K562 (cell line): ENCODE results near the gene LYPD5. TPM values are rescaled to one million over a fixed set of nuclear protein-coding genes. Genes with fewer than 3 reads are reported as not detected.

Source experiments
- ATAC-seq: fragments of 200-7000 bp; cut with Tn5 transposase; 3 replicates; pipeline ENCODE4 v1.9.1; 2020; ENCODE audit warnings: moderate library complexity
- BruUV-seq: library from RNA; stranded (reverse); fragments of 400-500 nt; replicated peaks from 2 replicates; lab custom pipeline; 2021; lab: Mats Ljungman, UMichigan
- CTCF ChIA-PET: fragments of 300-600 bp; formaldehyde crosslinking; extraction: SDS; loops from one replicate; lab custom pipeline; 2021; ENCODE audit warnings: low intra/inter-chr PET ratio; lab: Yijun Ruan, JAX
- POLR2A ChIA-PET: fragments of 300-600, 350-650 bp; sonication (Branson Sonifier 250); formaldehyde crosslinking; extraction: SDS; loops from one replicate; lab custom pipeline; 2021; ENCODE audit warnings: antibody characterized with exemption, inconsistent platforms; lab: Yijun Ruan, JAX
- DNase-seq, 4 experiments: peaks; one replicate each; pipeline versions ENCODE4 v3.0.0 to v3.0.0-alpha.2; 2011 to 2018; ENCODE audit warnings: low spot score in 3 of 4, mixed read lengths in 3 of 4; ENCODE audit errors: extremely low read depth in 1 of 4
- FAIRE-seq: peaks from 2 replicates; lab custom pipeline; 2011; peaks lifted over from hg19 to GRCh38; lab: Jason Lieb, UNC
- H2AFZ ChIP-seq: 2 replicates; pipeline ENCODE4 v1.6.0; 2011; ENCODE audit warnings: low read depth, low read length, control low read depth, inconsistent platforms
- H3K27ac ChIP-seq: fragments of 200-600 bp; 3 replicates; pipeline ENCODE4 v1.8.0; 2011; ENCODE audit warnings: low read depth, mild to moderate bottlenecking, control low read depth, inconsistent platforms, low read length, moderate library complexity, mixed read lengths; ENCODE audit errors: extremely low read depth
- H3K27me3 ChIP-seq, 2 experiments: fragments of 300-600 bp in 1 of 2; 2 replicates in 1 of 2; 3 replicates in 1 of 2; pipeline versions ENCODE4 v1.6.0 to v1.8.0; 2011; ENCODE audit warnings: inconsistent platforms in 2 of 2, low read length in 2 of 2, mild to moderate bottlenecking in 1 of 2, mixed read lengths in 1 of 2, moderate library complexity in 1 of 2; ENCODE audit not compliant: control insufficient read depth in 2 of 2, insufficient read depth in 2 of 2
- H3K36me3 ChIP-seq: fragments of 300-600 bp; 3 replicates; pipeline ENCODE4 v1.8.0; 2011; ENCODE audit warnings: mild to moderate bottlenecking, low read length, inconsistent platforms; ENCODE audit not compliant: control insufficient read depth, insufficient read depth
- H3K4me1 ChIP-seq, 2 experiments: fragments of 200-600 bp in 1 of 2; replicated peaks in 1 of 2; 2 replicates in 1 of 2; 3 replicates in 1 of 2; pipeline versions ENCODE4 v1.5.1 to v1.8.0; 2011; ENCODE audit warnings: inconsistent platforms in 2 of 2, low read length in 2 of 2, mild to moderate bottlenecking in 1 of 2, mixed read lengths in 1 of 2, moderate library complexity in 1 of 2; ENCODE audit not compliant: control insufficient read depth in 2 of 2, insufficient read depth in 2 of 2
- H3K4me2 ChIP-seq: 2 replicates; pipeline ENCODE4 v1.6.1; 2011; ENCODE audit warnings: low read length, control low read depth, inconsistent platforms, mixed read lengths; ENCODE audit not compliant: insufficient read depth
- H3K4me3 ChIP-seq: fragments of 200-600 bp; sonication (generic), shearing (Covaris generic); 2 replicates; pipeline ENCODE4 v1.5.1; 2016; ENCODE audit warnings: control low read depth, inconsistent platforms
- H3K79me2 ChIP-seq: fragments of 200-600 bp; 3 replicates; pipeline ENCODE4 v1.8.0; 2011; ENCODE audit warnings: low read length, inconsistent platforms; ENCODE audit not compliant: control insufficient read depth, insufficient read depth
- H3K9ac ChIP-seq, 2 experiments: 2 replicates each; pipeline versions ENCODE4 v1.6.0 to v1.6.1; 2011; ENCODE audit warnings: low read depth in 2 of 2, low read length in 2 of 2, control low read depth in 1 of 2, inconsistent platforms in 1 of 2, mild to moderate bottlenecking in 1 of 2, mixed read lengths in 1 of 2; ENCODE audit not compliant: insufficient read depth in 1 of 2
- H3K9me1 ChIP-seq: one replicate; pipeline ENCODE4 v1.6.0; 2011; ENCODE audit warnings: inconsistent platforms, mild to moderate bottlenecking, low read length, moderate library complexity; ENCODE audit not compliant: control insufficient read depth, insufficient read depth
- H3K9me3 ChIP-seq: replicated peaks from 2 replicates; pipeline ENCODE4 v1.5.1; 2011; ENCODE audit warnings: low read depth, low read length, inconsistent platforms; ENCODE audit not compliant: control insufficient read depth, insufficient read depth
- H4K20me1 ChIP-seq: replicated peaks from 2 replicates; pipeline ENCODE4 v1.6.1; 2011; ENCODE audit warnings: low read length, inconsistent platforms, mixed read lengths; ENCODE audit not compliant: control insufficient read depth, insufficient read depth
- FOXK2 ChIP-seq, 2 experiments: fragments of 450-650 bp; IDR thresholded peaks in 1 of 2; conservative IDR thresholded peaks in 1 of 2; 2 replicates each; pipeline ENCODE4 v1.6.1; 2016; ENCODE audit warnings: low read depth in 2 of 2, mild to moderate bottlenecking in 1 of 2
- GTF2E2 ChIP-seq: fragments of 200-800 bp; sonication (Bioruptor generic); IDR thresholded peaks from 2 replicates; pipeline ENCODE4 v1.6.1; 2016; ENCODE audit warnings: missing genetic modification characterization, missing compliant biosample characterization
- HIVEP1 ChIP-seq: fragments of 250-450 bp; sonication (Bioruptor Pico); IDR thresholded peaks from 2 replicates; pipeline ENCODE4 v1.4.0; 2020; ENCODE audit warnings: mild to moderate bottlenecking
- HLTF ChIP-seq: fragments of 450-650 bp; IDR thresholded peaks from 2 replicates; pipeline ENCODE4 v1.6.1; 2016
- MED1 ChIP-seq: sonication (generic); formaldehyde crosslinking; IDR thresholded peaks from 2 replicates; pipeline ENCODE4 v1.8.1; 2023; ENCODE audit warnings: missing genetic modification reagents, borderline replicate concordance
- SAP30 ChIP-seq: fragments of 200-600 bp; sonication (generic); IDR thresholded peaks from 2 replicates; pipeline ENCODE4 v1.6.1; 2012; ENCODE audit warnings: borderline replicate concordance, low read depth, mild to moderate bottlenecking, moderate library complexity, low read length, control low read depth, inconsistent platforms; ENCODE audit not compliant: insufficient read depth, poor library complexity, severe bottlenecking
- SMAD2 ChIP-seq: fragments of 150-350 bp; IDR thresholded peaks from 2 replicates; pipeline ENCODE4 v1.6.1; 2014; ENCODE audit warnings: low read depth, mild to moderate bottlenecking, low read length
- SNIP1 ChIP-seq: fragments of 450-650 bp; IDR thresholded peaks from 2 replicates; pipeline ENCODE4 v1.7.1; 2017; ENCODE audit warnings: low read depth, mild to moderate bottlenecking
- TEAD1 ChIP-seq, 2 experiments: fragments of 450-650 bp in 1 of 2; sonication (generic) in 1 of 2; formaldehyde crosslinking; IDR thresholded peaks; 2 replicates each; pipeline versions ENCODE4 v1.4.0 to v1.8.0; 2020 to 2022; ENCODE audit warnings: mild to moderate bottlenecking in 2 of 2, missing genetic modification reagents in 1 of 2
- ZNF124 ChIP-seq: sonication (generic); formaldehyde crosslinking; IDR thresholded peaks from 2 replicates; pipeline ENCODE4 v1.8.1; 2022; ENCODE audit warnings: missing genetic modification reagents
- ZNF77 ChIP-seq: fragments of 250-450 bp; sonication (Bioruptor Pico); IDR thresholded peaks from 2 replicates; pipeline ENCODE4 v1.5.0; 2020
- ZNF780A ChIP-seq: fragments of 250-450 bp; sonication (Bioruptor Pico); IDR thresholded peaks from 2 replicates; pipeline ENCODE4 v1.5.0; 2021; ENCODE audit warnings: mild to moderate bottlenecking
- WGBS: fragments of 100-300 bp; shearing (Covaris generic); methylation state at CpG from one replicate; pipeline ENCODE4 v1.1.6; 2016; ENCODE audit warnings: low coverage, mixed read lengths; ENCODE audit not compliant: insufficient coverage; ENCODE audit errors: missing lambda C conversion rate; 5-methylcytosine and 5-hydroxymethylcytosine counted together
- in situ Hi-C: fragments of 300-500 bp; cut with MboI; formaldehyde crosslinking; loops from 4 replicates; pipeline ENCODE4 v1.15.0; 2018; ENCODE audit warnings: inconsistent platforms, mixed read lengths
- intact Hi-C: fragments of 100-400 bp; cut with micrococcal nuclease; formaldehyde crosslinking; loops from 2 replicates; pipeline ENCODE4 v1.14.2; 2022
- polyA plus RNA-seq, 8 experiments: library from polyadenylated mRNA; depleted of rRNA in 4 of 8; stranded (reverse) in 5 of 8; unstranded in 3 of 8; fragments of >200 nt; fragmentation: Nextera tagmentation in 2 of 8; fragmentation: Illumina TruSeq in 1 of 8; extraction: Ambion mirVana in 2 of 8; extraction: Trizol in 1 of 8; gene quantifications; 2 replicates each; pipeline versions ENCODE4 v1.2.1 to v1.2.3, GENCODE V29; 2011 to 2014; ENCODE audit warnings: inconsistent platforms in 1 of 8, missing spikeins in 1 of 8
- total RNA-seq, 7 experiments: library from RNA; depleted of rRNA in 6 of 7; stranded (reverse); fragments of >200 nt in 6 of 7; fragmentation: Illumina TruSeq in 2 of 7; extraction: Trizol in 2 of 7; gene quantifications; 2 replicates each; pipeline versions ENCODE4 v1.2.1 to v1.2.3, GENCODE V29; 2011 to 2021; ENCODE audit warnings: low replicate concordance in 1 of 7
- TF ChIP-seq, protein P1 (sequence below), 2 experiments: fragments of 250-450 bp in 1 of 2; fragments of 450-650 bp in 1 of 2; sonication (Bioruptor Pico) in 1 of 2; IDR thresholded peaks; 2 replicates each; pipeline versions ENCODE4 v1.6.1 to v1.8.0; 2016 to 2021; ENCODE audit warnings: mild to moderate bottlenecking in 2 of 2, moderate library complexity in 2 of 2, missing compliant biosample characterization in 1 of 2, missing genetic modification characterization in 1 of 2
- TF ChIP-seq, protein P2 (sequence below): IDR thresholded peaks from 2 replicates; pipeline ENCODE4 v1.6.1; 2011; ENCODE audit warnings: borderline replicate concordance, low read depth, mild to moderate bottlenecking, moderate library complexity, low read length; ENCODE audit not compliant: insufficient read depth, poor library complexity, severe bottlenecking
- TF ChIP-seq, protein P3 (sequence below): fragments of 250-450 bp; sonication (Bioruptor Pico); IDR thresholded peaks from 2 replicates; pipeline ENCODE4 v1.6.1; 2021; ENCODE audit warnings: mild to moderate bottlenecking
- TF ChIP-seq, protein P4 (sequence below), 3 experiments: fragments of 200-800 bp in 1 of 3; fragments of 250-450 bp in 1 of 3; fragments of 450-650 bp in 1 of 3; sonication (Bioruptor Pico) in 1 of 3; sonication (Bioruptor generic) in 1 of 3; formaldehyde crosslinking in 1 of 3; IDR thresholded peaks; 2 replicates each; pipeline versions ENCODE4 v1.6.1 to v1.8.0; 2016 to 2022; ENCODE audit warnings: mild to moderate bottlenecking in 2 of 3, missing genetic modification characterization in 2 of 3, missing compliant biosample characterization in 1 of 3, moderate library complexity in 1 of 3

The LYPD5 gene
- total and polyA plus RNA-seq, 9 of the 15 experiments (the other 6 are each of a cell fraction or from before 2014, with no cell fraction given), result 0.03 to 0.22 (median 0.10) TPM; not detected in 3

DNA sequence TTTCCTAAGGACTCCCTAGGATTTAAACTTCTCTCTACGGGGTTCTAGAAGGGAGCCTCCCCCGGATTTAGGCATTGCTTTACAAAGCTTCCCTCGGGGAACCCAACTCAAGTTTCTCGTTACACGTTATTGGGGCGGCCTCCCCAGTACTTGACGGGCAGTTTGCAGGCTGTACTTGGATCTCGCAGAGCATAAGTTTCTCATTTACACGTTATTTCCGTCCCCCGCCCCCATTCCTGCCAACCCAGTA lies 48.1 kb downstream of the LYPD5 start:
- Histone ChIP-seq H3K4me2 (peak overlapping the region; percentile 93), H3K4me3 (peak overlapping the region; percentile 70), H3K9ac (peak overlapping the region; percentile 99 to 100), H4K20me1 (no peaks in the 10 kb centered on the region), H3K4me1 (peaks cover 36 to 37% of the 10 kb centered on the region in 2 experiments), H3K27me3 (no peaks in the 10 kb centered on the region), H3K9me1 (no peaks in the 10 kb centered on the region), H3K9me3 (no peaks in the 10 kb centered on the region), H2AFZ (peak overlapping the region; percentile 77), H3K36me3 (peaks cover 42% of the 10 kb centered on the region), H3K27ac (peak overlapping the region; percentile 100), H3K79me2 (peaks cover 54% of the 10 kb centered on the region)
- POLR2A ChIA-PET, result interaction anchor here (0.6 to 8.6 kb wide), 7 partner anchors 8 to 43 kb away, joined by 3 to 71 read pairs (median 5); no protein-coding TSS in a partner anchor
- TSS peak; percentile 78 for BruUV-seq
- intact Hi-C loops (no loop called here), in situ Hi-C loops (no loop called here)
- DNase-seq (no peak), ATAC-seq (no peak), FAIRE-seq (no peak)
- CTCF ChIA-PET, result interaction anchor here (1.6 kb wide), 1 partner anchor 32 kb away, joined by 3 read pairs; no protein-coding TSS in a partner anchor
- 2% methylated on average over 11 of the region's 11 CpGs for WGBS
- TF ChIP-seq, protein P1, sequence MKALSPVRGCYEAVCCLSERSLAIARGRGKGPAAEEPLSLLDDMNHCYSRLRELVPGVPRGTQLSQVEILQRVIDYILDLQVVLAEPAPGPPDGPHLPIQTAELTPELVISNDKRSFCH (CRISPR knock-in tag; IDR thresholded peaks at IDR 0.05), result no peak
- TF ChIP-seq, protein P1 (tag; IDR thresholded peaks at IDR 0.05), result no peak
- TF ChIP-seq SMAD2, result no peak
- no peak for TF ChIP-seq ZNF780A
- TF ChIP-seq, protein P2, sequence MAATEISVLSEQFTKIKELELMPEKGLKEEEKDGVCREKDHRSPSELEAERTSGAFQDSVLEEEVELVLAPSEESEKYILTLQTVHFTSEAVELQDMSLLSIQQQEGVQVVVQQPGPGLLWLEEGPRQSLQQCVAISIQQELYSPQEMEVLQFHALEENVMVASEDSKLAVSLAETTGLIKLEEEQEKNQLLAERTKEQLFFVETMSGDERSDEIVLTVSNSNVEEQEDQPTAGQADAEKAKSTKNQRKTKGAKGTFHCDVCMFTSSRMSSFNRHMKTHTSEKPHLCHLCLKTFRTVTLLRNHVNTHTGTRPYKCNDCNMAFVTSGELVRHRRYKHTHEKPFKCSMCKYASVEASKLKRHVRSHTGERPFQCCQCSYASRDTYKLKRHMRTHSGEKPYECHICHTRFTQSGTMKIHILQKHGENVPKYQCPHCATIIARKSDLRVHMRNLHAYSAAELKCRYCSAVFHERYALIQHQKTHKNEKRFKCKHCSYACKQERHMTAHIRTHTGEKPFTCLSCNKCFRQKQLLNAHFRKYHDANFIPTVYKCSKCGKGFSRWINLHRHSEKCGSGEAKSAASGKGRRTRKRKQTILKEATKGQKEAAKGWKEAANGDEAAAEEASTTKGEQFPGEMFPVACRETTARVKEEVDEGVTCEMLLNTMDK, result no peak
- no peak for TF ChIP-seq TEAD1 (CRISPR knock-in tag; IDR thresholded peaks at IDR 0.05)
- TF ChIP-seq, protein P3, sequence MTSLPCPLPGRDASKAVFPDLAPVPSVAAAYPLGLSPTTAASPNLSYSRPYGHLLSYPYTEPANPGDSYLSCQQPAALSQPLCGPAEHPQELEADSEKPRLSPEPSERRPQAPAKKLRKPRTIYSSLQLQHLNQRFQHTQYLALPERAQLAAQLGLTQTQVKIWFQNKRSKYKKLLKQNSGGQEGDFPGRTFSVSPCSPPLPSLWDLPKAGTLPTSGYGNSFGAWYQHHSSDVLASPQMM (CRISPR knock-in tag), result no peak
- no peak for TF ChIP-seq ZNF77 (CRISPR knock-in tag)
- no peak for TF ChIP-seq HLTF
- no peak for TF ChIP-seq ZNF124 (CRISPR knock-in tag)
- TF ChIP-seq FOXK2 (conservative IDR thresholded peaks at IDR 0.05 in 1 of 2, IDR thresholded peaks at IDR 0.05 in 1 of 2; ENCODE audit: low read depth in 2 of 2), result no peak
- TF ChIP-seq, protein P4, sequence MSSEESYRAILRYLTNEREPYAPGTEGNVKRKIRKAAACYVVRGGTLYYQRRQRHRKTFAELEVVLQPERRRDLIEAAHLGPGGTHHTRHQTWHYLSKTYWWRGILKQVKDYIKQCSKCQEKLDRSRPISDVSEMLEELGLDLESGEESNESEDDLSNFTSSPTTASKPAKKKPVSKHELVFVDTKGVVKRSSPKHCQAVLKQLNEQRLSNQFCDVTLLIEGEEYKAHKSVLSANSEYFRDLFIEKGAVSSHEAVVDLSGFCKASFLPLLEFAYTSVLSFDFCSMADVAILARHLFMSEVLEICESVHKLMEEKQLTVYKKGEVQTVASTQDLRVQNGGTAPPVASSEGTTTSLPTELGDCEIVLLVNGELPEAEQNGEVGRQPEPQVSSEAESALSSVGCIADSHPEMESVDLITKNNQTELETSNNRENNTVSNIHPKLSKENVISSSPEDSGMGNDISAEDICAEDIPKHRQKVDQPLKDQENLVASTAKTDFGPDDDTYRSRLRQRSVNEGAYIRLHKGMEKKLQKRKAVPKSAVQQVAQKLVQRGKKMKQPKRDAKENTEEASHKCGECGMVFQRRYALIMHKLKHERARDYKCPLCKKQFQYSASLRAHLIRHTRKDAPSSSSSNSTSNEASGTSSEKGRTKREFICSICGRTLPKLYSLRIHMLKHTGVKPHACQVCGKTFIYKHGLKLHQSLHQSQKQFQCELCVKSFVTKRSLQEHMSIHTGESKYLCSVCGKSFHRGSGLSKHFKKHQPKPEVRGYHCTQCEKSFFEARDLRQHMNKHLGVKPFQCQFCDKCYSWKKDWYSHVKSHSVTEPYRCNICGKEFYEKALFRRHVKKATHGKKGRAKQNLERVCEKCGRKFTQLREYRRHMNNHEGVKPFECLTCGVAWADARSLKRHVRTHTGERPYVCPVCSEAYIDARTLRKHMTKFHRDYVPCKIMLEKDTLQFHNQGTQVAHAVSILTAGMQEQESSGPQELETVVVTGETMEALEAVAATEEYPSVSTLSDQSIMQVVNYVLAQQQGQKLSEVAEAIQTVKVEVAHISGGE (CRISPR knock-in tag; IDR thresholded peaks at IDR 0.05), result 0 out of 6 replicates have a peak, but pooled peaks of 1 of the 3 experiments have one; percentile 48
- no peak for TF ChIP-seq MED1
- TF ChIP-seq GTF2E2 (tag), result no peak
- TF ChIP-seq SAP30, result peak; percentile 34
- no peak for TF ChIP-seq SNIP1
- TF ChIP-seq HIVEP1 (CRISPR knock-in tag), result no peak
